22Rv1 (cell line): ENCODE measurements around the gene RSPH1.

Experiments used
- H3K27ac ChIP-seq: fragments of 450-650 bp; 2 replicates; pipeline ENCODE4 v1.5.1; 2017
- CTCF ChIP-seq: fragments of 450-650 bp; IDR thresholded peaks from 2 replicates; pipeline ENCODE4 v1.5.1; 2017; ENCODE audit warnings: mild to moderate bottlenecking
- ZFX ChIP-seq: fragments of 450-650 bp; IDR thresholded peaks from 2 replicates; pipeline ENCODE4 v1.6.1; 2017; ENCODE audit warnings: antibody characterized with exemption, borderline replicate concordance

RSPH1 gene

GRCh38 chr21:42448686-42449085 lies 47.3 kb downstream of the RSPH1 start:
- TF ChIP-seq CTCF (no peak), ZFX (no peak)
- H3K27ac ChIP-seq, result no peak overlapping the region

GRCh38 chr21:42447732-42448131 lies 48.3 kb downstream of the RSPH1 start:
- no peak overlapping the region for H3K27ac ChIP-seq
- TF ChIP-seq ZFX (no peak), CTCF (no peak)

GRCh38 chr21:42447182-42447581 lies 48.8 kb downstream of the RSPH1 start:
- TF ChIP-seq ZFX (no peak), CTCF (no peak)
- no peak overlapping the region for H3K27ac ChIP-seq

GRCh38 chr21:42446531-42446930 lies 49.5 kb downstream of the RSPH1 start:
- no peak for TF ChIP-seq CTCF
- no peak for TF ChIP-seq ZFX
- H3K27ac ChIP-seq, result no peak overlapping the region

GRCh38 chr21:42445311-42445710 lies 50.7 kb downstream of the RSPH1 start:
- TF ChIP-seq ZFX, result no peak
- no peak for TF ChIP-seq CTCF
- H3K27ac ChIP-seq, result no peak overlapping the region

GRCh38 chr21:42444745-42445059 lies 51.3 kb downstream of the RSPH1 start:
- TF ChIP-seq ZFX, result no peak
- no peak for TF ChIP-seq CTCF
- H3K27ac ChIP-seq, result no peak overlapping the region

- no peak overlapping the region for H3K27ac ChIP-seq
- TF ChIP-seq CTCF (no peak), ZFX (no peak)
Measured at GRCh38 chr21:42443876-42444744, 51.9 kb downstream of the RSPH1 start.
